ENCODE results near the gene AHRR.

AHRR gene

DNA sequence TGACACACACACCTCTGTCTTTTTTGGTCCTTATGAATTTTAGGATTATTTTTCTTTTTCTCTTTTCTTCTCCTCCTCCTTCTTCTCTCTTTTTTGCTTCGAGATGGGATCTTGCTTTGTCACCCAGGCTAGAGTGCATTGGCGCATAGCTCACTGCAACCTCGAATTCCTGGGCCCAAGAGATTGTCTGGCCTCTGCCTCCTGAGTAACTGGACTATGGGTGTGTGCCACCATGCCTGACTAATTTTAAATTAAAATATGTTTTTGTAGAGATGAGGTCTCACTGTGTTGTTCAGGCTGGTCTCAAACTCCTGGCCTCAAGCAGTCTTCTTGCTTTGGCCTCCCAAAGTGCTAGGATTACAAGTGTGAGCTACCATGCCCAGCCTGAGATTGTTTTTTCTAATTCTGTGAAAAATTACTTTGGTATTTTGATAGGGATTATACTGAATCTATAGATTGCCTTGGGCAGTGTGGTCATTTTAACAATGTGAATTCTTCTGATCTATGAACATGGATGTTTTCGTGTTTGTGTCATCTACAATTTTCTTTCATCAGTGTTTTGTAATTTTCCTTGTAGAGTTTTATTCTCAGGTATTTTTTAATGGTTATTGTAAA, 7.7 kb downstream of the AHRR start:
- Mint-ChIP-seq H3K4me1 (peaks cover 15% of the 10 kb centered on the region), H3K9me3 (no peaks in the 10 kb centered on the region), H3K4me3 (no peak overlapping the region), H3K36me3 (ENCODE audit: insufficient read depth) (peaks cover 3% of the 10 kb centered on the region), H3K27me3 (peaks cover 54% of the 10 kb centered on the region), H3K27ac (ENCODE audit: low read depth) (no peak overlapping the region)
- DNase-seq (ENCODE audit: low spot score in 2 of 2) (no peak), ATAC-seq (replicated peaks; ENCODE audit: extremely low read depth, poor library complexity, severe bottlenecking) (no peak)

DNA sequence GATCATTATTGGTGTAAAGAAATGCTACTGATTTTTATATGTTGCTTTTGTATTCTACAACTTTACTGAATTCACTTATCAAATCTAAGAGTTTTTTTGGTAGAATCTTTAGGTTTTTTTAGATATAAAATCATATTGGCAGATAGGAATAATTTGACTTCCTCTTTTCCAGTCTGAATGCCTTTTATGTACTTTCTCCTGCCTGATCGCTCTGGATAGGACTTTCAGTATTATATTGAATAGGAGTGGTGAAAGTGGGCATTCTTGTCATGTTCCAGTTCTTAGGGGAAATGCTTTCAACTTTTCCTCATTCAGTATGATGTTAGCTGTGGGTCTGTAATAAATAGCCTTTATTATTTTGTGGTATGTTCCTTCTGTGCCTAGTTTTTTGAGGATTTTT, 8.3 kb downstream of the AHRR start:
- ATAC-seq (replicated peaks; ENCODE audit: extremely low read depth, poor library complexity, severe bottlenecking): no peak
- peaks cover 55% of the 10 kb centered on the region for H3K27me3 Mint-ChIP-seq
- H3K4me1 Mint-ChIP-seq: peaks cover 20% of the 10 kb centered on the region
- no peak overlapping the region for H3K4me3 Mint-ChIP-seq
- H3K36me3 Mint-ChIP-seq (ENCODE audit: insufficient read depth): peaks cover 3% of the 10 kb centered on the region
- no peak overlapping the region for H3K27ac Mint-ChIP-seq (ENCODE audit: low read depth)
- H3K9me3 Mint-ChIP-seq: no peaks in the 10 kb centered on the region
- no peak for DNase-seq (ENCODE audit: low spot score in 2 of 2)

DNA sequence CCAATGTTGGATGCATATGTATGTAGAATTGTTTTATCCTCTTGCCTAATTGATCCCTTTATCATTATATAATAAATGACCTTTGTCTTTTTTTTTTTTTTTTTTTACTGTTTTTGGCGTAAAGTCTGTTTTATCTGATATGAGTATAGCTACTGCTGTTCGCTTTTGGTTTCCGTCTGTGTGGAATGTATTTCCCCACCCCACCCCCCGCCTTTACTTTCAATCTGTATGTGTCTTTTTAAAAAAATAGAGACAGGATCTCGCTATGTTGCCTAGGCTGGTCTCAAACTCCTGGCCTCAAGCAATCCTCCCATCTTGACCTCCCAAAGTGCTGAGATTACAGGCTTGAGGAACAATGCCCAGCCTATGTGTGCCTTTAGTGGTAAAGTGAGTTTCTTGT, 11.3 kb downstream of the AHRR start:
- Mint-ChIP-seq H3K9me3 (no peaks in the 10 kb centered on the region), H3K36me3 (ENCODE audit: insufficient read depth) (no peaks in the 10 kb centered on the region), H3K4me1 (peaks cover 25% of the 10 kb centered on the region), H3K27ac (ENCODE audit: low read depth) (no peak overlapping the region), H3K4me3 (no peak overlapping the region), H3K27me3 (peaks cover 44% of the 10 kb centered on the region)
- DNase-seq (ENCODE audit: low spot score in 2 of 2) (no peak), ATAC-seq (replicated peaks; ENCODE audit: extremely low read depth, poor library complexity, severe bottlenecking) (no peak)

DNA sequence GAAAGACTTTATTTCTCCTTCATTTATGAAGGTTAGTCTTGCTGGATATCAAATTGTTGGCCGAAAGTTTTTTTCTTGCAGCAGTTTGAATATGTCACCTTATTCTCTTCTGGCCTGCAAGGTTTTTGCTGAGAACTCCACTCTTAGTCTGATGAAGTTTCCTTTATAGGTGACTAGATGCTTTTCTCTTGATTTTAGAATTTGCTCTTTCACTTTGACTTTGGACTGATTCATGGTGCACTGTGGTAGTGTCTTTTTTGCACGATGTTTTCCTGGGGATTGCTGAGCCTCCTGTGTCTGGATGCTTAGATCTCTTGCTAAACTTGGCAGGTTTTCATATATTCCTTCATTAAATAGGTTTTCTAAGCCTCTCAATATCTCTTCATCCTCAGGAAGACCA, 12.4 kb downstream of the AHRR start:
- Mint-ChIP-seq H3K4me3 (no peak overlapping the region), H3K36me3 (ENCODE audit: insufficient read depth) (no peaks in the 10 kb centered on the region), H3K4me1 (peaks cover 25% of the 10 kb centered on the region), H3K9me3 (no peaks in the 10 kb centered on the region), H3K27me3 (peaks cover 34% of the 10 kb centered on the region), H3K27ac (ENCODE audit: low read depth) (no peak overlapping the region)
- no peak for ATAC-seq (replicated peaks; ENCODE audit: extremely low read depth, poor library complexity, severe bottlenecking)
- DNase-seq (ENCODE audit: low spot score in 2 of 2): no peak

DNA sequence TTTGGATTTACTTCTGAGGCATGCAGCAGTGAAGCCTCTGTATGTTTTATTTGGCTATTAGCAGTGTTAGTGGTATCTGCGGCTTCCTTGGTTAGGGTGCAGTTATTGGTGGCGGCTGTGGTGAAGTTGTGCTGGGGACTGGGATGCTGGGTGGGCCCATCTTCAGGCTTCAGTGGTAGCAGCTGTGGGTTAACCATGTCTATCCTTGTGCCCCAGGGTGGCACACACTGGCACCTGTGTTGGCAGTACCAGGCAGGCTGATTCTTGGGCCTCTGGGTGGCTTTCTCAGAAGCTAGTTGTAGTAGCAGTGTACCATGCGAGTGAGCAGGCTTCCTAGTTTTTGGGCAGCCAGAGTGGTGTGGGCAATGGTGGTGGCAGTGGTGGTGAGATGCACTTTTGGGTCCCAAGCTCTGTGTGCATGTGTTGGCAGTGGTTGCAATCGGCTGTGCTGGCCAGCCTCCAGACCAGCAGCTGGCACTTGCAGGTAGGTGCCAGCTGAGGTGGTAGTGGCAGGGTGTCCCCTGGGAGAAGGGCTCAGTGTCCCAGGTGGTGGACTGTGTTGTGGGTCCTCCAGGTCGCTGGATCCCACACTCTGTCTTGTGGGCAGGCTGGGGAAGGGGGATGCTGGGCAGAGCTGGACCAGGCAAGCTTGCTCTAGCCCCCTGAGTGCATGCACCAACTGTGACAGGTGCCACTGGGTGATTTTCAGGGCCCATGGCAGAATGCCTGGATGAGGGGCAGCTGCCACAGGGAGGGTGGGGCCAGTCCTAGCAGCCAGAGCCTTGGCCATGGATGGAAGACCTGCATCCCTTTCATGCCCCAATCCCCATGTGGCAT, 13.6 kb downstream of the AHRR start:
- ATAC-seq (replicated peaks; ENCODE audit: extremely low read depth, poor library complexity, severe bottlenecking): no peak
- Mint-ChIP-seq H3K27ac (ENCODE audit: low read depth) (no peak overlapping the region), H3K4me3 (no peak overlapping the region), H3K36me3 (ENCODE audit: insufficient read depth) (no peaks in the 10 kb centered on the region), H3K27me3 (peaks cover 32% of the 10 kb centered on the region), H3K4me1 (peaks cover 25% of the 10 kb centered on the region), H3K9me3 (no peaks in the 10 kb centered on the region)
- DNase-seq (ENCODE audit: low spot score in 2 of 2): no peak

DNA sequence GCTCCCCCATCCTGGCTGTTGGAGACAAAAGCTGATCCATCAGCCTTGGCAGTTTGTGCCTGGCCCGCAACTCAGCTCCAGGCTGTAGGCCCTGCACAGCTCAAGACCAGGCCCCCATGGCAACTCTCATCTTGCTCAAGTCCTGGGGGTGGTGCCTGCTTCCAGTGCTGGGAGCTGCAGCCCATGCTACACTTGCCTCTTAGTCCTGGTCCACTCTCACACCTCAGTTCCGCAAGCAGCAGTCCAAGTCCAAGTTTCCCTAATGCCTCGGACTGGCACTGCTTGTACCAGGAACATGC, 14.2 kb downstream of the AHRR start:
- H3K36me3 Mint-ChIP-seq (ENCODE audit: insufficient read depth): no peaks in the 10 kb centered on the region
- peaks cover 32% of the 10 kb centered on the region for H3K27me3 Mint-ChIP-seq
- DNase-seq (ENCODE audit: low spot score in 2 of 2): no peak
- no peaks in the 10 kb centered on the region for H3K9me3 Mint-ChIP-seq
- no peak for ATAC-seq (replicated peaks; ENCODE audit: extremely low read depth, poor library complexity, severe bottlenecking)
- H3K27ac Mint-ChIP-seq (ENCODE audit: low read depth): no peak overlapping the region
- no peak overlapping the region for H3K4me3 Mint-ChIP-seq
- H3K4me1 Mint-ChIP-seq: peaks cover 25% of the 10 kb centered on the region

DNA sequence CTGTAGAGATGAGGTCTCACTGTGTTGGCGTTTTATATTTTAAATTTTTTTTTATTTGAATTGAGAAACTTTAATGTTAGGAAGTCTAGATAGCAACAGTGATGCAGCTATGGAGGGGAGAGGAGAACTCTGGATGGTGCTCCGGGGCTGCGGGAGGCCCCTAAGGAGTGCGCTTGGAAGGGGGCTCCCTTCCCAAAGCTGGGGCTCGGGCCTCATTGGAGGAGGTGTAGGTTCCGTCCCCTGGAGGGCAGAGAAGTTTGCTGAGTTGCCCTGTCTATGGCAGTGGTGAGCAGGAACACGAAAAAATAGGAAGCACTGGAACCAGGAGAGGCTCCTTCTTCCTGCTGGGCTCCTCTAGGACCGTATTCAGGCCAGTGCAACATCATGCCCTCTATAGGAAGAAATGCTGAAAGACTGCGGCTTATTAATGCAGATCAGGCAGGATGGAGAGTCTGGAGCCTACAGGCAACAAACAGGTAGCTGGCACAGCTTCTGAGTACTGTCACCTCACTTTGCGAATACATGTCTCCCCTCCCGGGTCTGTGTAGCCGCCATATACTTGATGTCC, 16.1 kb downstream of the AHRR start:
- no peaks in the 10 kb centered on the region for H3K9me3 Mint-ChIP-seq
- H3K27ac Mint-ChIP-seq (ENCODE audit: low read depth): no peak overlapping the region
- H3K4me1 Mint-ChIP-seq: peaks cover 25% of the 10 kb centered on the region
- peaks cover under 1% of the 10 kb centered on the region for H3K36me3 Mint-ChIP-seq (ENCODE audit: insufficient read depth)
- H3K27me3 Mint-ChIP-seq: peaks cover 37% of the 10 kb centered on the region
- DNase-seq (ENCODE audit: low spot score in 2 of 2): no peak
- no peak for ATAC-seq (replicated peaks; ENCODE audit: extremely low read depth, poor library complexity, severe bottlenecking)
- no peak overlapping the region for H3K4me3 Mint-ChIP-seq

DNA sequence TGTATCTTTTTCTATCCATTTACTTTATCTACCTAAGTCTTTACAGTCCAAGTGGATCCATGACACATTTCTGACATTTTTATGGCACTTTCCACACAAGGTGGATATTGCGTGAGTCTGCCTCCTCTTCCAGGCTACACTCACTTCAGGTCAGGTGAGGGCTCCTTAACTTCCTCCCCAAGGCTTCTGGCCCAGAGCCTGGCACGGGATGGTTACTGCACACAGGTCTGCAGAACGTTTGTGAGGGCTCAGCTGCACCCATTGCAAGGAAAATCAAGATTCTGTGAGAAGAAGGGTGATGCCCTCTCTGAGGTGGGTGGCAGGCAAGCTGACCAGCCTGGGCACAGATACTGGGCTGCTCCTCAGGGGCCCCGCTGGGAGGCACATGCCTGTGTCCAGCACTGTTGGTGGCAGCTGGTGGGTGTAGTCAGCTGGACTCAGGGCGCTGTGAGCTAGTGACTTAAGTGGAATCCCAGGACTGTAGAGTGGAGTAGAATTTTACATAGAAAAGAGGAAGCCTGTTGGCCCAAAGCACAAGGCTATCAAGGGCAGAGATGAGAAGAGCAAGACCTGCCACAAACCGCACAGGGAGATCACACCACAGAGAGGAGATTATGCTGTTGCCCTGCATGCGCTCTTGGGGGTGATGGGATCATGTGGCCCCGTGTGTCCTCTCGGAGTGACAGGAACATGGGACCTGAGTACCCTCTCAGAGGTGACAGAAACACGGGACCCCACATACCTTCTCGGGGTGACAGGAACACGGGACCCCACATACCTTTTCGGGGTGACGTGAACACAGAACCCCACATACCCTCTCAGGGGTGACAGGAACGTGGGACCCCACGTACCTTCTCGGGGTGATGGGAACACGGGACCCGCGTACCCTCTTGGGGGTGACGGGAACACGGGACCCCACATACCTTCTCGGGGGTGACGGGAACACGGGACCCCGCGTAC, 21.3 kb downstream of the AHRR start:
- Mint-ChIP-seq H3K27me3 (peaks cover 32% of the 10 kb centered on the region), H3K4me1 (peaks cover 10% of the 10 kb centered on the region)
- ATAC-seq (replicated peaks; ENCODE audit: extremely low read depth, poor library complexity, severe bottlenecking): no peak

DNA sequence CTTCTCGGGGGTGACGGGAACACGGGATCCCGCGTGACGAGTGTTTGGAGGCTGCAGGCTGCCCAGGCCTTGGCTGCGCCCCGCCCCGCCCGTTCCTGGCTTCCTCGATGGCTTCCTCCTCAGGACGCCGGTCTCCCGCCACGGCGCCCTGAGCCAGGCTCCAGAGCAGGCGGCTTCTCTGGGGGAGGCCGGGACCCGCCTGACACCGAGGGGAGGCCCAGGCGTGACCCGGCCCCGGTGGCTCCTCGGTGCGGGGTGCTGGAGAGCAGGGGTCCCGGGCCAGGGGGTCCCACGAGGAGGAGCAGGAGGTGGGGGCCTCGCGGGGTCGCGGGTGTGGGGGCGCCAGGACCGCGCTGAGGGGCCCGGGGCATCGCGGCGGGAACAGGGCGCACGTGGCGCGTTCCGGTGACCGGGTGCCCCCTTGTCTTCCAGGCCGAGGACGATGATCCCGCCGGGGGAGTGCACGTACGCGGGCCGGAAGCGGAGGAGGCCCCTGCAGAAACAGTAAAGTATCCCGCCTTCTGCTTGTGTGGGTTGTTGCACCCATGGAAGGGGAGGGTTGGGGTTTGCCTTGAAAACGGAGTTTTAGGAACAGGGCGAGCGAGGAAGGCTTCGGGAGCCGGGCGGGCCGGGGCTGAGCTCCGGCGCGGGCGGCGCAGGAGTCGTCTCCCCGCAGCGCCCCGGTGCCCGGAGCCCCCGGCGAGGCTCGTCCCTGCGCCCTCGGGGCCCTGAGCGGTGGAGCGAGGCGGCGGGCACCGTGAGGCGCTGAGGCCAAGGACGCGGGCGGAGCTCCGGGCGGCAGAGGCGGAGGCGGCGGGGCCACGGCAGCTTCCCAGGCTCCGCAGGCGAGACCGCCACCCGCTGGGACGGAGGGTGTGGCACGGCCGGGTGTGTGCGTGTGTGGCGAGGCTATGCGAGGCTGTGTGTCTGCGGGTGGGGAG, 22.2 kb downstream of the AHRR start:
- Mint-ChIP-seq H3K27ac (ENCODE audit: low read depth) (no peak overlapping the region), H3K4me3 (peak overlapping the region; percentile 61), H3K9me3 (no peaks in the 10 kb centered on the region), H3K27me3 (peaks cover 40% of the 10 kb centered on the region), H3K4me1 (peaks cover 10% of the 10 kb centered on the region), H3K36me3 (ENCODE audit: insufficient read depth) (peaks cover 3% of the 10 kb centered on the region)
- DNase-seq (ENCODE audit: low spot score in 2 of 2) (no peak), ATAC-seq (replicated peaks; ENCODE audit: extremely low read depth, poor library complexity, severe bottlenecking) (peak; percentile 68)

More for the DNA sequence above, 21.3 kb downstream of the AHRR start:
- Mint-ChIP-seq H3K4me3 (peak overlapping the region; percentile 61), H3K9me3 (no peaks in the 10 kb centered on the region), H3K27ac (ENCODE audit: low read depth) (no peak overlapping the region), H3K36me3 (ENCODE audit: insufficient read depth) (peaks cover 3% of the 10 kb centered on the region)
- DNase-seq (ENCODE audit: low spot score in 2 of 2): no peak

DNA sequence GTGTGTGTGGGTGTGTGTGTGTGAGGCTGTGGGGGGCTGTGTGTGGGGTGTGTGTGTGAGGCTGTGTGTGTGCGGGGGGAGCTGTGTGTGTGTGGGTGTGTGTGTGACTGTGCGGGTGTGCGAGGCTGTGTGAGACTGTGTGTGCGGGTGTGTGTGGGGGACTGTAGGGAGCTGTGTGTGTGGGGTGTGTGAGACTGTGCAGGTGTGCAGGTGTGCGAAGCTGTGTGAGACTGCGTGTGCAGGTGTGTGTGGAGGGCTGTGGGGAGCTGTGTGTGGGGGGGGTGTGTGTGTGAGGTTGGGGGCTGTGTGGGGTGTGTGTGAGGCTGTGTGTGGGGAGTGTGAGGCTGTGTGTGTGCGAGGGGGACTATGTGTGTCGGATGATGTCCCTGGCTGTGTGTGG, 23.2 kb downstream of the AHRR start:
- Mint-ChIP-seq H3K4me3 (no peak overlapping the region), H3K27ac (ENCODE audit: low read depth) (no peak overlapping the region), H3K4me1 (peaks cover 10% of the 10 kb centered on the region), H3K27me3 (peaks cover 44% of the 10 kb centered on the region), H3K36me3 (ENCODE audit: insufficient read depth) (peaks cover 3% of the 10 kb centered on the region), H3K9me3 (no peaks in the 10 kb centered on the region)
- ATAC-seq (replicated peaks; ENCODE audit: extremely low read depth, poor library complexity, severe bottlenecking) (no peak), DNase-seq (ENCODE audit: low spot score in 2 of 2) (no peak)

DNA sequence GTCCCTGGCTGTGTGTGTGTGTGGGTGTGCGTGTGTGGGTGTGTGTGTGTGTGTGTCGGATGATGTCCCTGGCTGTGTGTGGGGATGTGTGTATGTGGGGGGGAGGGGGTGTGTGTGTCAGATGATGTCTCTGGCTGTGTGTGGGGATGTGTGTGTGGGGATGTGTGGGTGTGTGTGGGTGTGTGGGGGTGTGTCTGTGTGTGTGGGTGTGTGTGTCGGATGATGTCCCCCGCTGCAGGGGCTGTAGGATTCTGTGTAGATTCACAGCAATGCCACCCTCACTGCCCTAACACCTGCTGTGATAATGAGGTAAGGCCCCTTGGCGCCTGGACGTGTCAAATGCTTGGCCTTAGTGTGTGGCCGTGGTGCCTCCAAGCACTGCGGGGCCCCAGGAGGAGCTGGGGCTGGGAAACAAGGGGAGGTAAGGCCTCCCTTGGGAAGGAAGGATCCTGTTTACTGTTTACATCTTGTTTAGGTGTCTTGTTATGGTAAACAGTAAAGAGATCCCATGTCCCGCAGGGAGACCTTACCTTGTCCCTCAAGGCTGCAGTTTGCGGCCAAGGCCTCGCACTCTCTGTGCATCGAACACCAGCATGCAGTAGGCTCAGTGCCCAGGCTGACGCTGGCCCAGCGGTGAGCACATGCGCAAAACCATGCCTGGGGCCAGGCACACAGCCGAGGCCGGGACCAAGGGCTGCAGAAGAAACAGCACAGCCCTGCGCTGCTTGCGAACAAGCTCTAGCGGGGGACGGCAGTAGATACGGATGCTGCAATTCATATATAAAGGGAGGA, 24.1 kb downstream of the AHRR start:
- Mint-ChIP-seq H3K4me1 (peaks cover 10% of the 10 kb centered on the region), H3K27me3 (peaks cover 51% of the 10 kb centered on the region), H3K4me3 (no peak overlapping the region), H3K36me3 (ENCODE audit: insufficient read depth) (peaks cover 4% of the 10 kb centered on the region), H3K9me3 (no peaks in the 10 kb centered on the region), H3K27ac (ENCODE audit: low read depth) (no peak overlapping the region)
- no peak for DNase-seq (ENCODE audit: low spot score in 2 of 2)
- ATAC-seq (replicated peaks; ENCODE audit: extremely low read depth, poor library complexity, severe bottlenecking): no peak
